HG03342 (cell line): Measurements from ENCODE around the gene ARHGAP12.
"Not testable (repeated sequence)": the region's sequence is repeated elsewhere in the genome, so short reads cannot be mapped to it uniquely, and the experiment has no call there.

Source experiments
- ATAC-seq: cut with Tn5 transposase; IDR thresholded peaks from one replicate; pipeline ENCODE4 v1.9.1; 2021; ENCODE audit warnings: mild to moderate bottlenecking, moderate library complexity; ENCODE audit not compliant: unreplicated experiment

Gene ARHGAP12

GRCh38 chr10:31926765-31927564 lies 1.7 kb downstream of the ARHGAP12 start:
- ATAC-seq, result no peak

GRCh38 chr10:31926160-31926559 lies 2.5 kb downstream of the ARHGAP12 start:
- ATAC-seq, result no peak

- no peak for ATAC-seq
Observed at GRCh38 chr10:31924833-31925232, 3.8 kb downstream of the ARHGAP12 start.

GRCh38 chr10:31923389-31923788 lies 5.2 kb downstream of the ARHGAP12 start:
- no peak for ATAC-seq

GRCh38 chr10:31921031-31921430 lies 7.6 kb downstream of the ARHGAP12 start:
- ATAC-seq, result peak; percentile 59

- peak; percentile 43 for ATAC-seq
Observed at GRCh38 chr10:31920538-31920937, 8.1 kb downstream of the ARHGAP12 start.

- no peak for ATAC-seq
Observed at GRCh38 chr10:31918671-31919409, 9.8 kb downstream of the ARHGAP12 start.

GRCh38 chr10:31914370-31914769 lies 14.3 kb downstream of the ARHGAP12 start:
- no peak for ATAC-seq

- ATAC-seq, result no peak
Observed at GRCh38 chr10:31912898-31913850, 15.5 kb downstream of the ARHGAP12 start.

GRCh38 chr10:31912289-31912688 lies 16.3 kb downstream of the ARHGAP12 start:
- no peak for ATAC-seq

- ATAC-seq, result no peak
Observed at GRCh38 chr10:31910016-31910415, 18.6 kb downstream of the ARHGAP12 start.

GRCh38 chr10:31908157-31908556 lies 20.5 kb downstream of the ARHGAP12 start:
- no peak for ATAC-seq

- no peak for ATAC-seq
Observed at GRCh38 chr10:31906039-31906438, 22.6 kb downstream of the ARHGAP12 start.

GRCh38 chr10:31905586-31905985 lies 23.0 kb downstream of the ARHGAP12 start:
- ATAC-seq, result no peak

GRCh38 chr10:31902625-31903024 lies 26.0 kb downstream of the ARHGAP12 start:
- ATAC-seq, result no peak

- ATAC-seq, result no peak
Observed at GRCh38 chr10:31897506-31897905, 31.1 kb downstream of the ARHGAP12 start.

GRCh38 chr10:31896968-31897384 lies 31.7 kb downstream of the ARHGAP12 start:
- ATAC-seq, result no peak

GRCh38 chr10:31895722-31896121 lies 32.9 kb downstream of the ARHGAP12 start:
- not testable (repeated sequence) for ATAC-seq

- no peak for ATAC-seq
Observed at GRCh38 chr10:31888442-31888841, 40.2 kb downstream of the ARHGAP12 start.

- ATAC-seq, result no peak
Observed at GRCh38 chr10:31887850-31888249, 40.8 kb downstream of the ARHGAP12 start.

GRCh38 chr10:31886885-31887284 lies 41.7 kb downstream of the ARHGAP12 start:
- no peak for ATAC-seq
